ENCODE measurements around the gene LRRC1.

LRRC1 gene

DNA sequence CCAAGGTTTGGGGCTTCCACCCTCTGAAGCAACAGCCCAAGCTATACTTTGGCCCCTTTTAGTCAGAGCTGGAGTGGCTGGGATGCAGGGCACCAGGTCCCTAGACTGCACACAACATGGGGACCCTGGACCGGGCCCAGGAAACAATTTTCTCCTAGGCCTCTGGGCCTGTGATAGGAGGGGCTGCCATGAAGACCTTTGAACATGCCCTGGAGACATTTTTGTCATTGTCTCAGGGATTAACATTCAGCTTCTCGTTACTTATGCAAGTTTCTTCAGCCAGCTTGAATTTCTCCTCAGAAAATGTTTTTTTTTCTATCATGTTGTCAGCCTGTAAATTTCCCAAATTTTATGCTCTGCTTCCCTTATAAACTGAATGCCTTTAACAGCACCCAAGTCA, 82.3 kb downstream of the LRRC1 start:
- ChIA-PET POLR2A (no interaction called here), CTCF (no interaction called here)
- no peak for TF ChIP-seq SP3 (tag by site-specific recombination; IDR thresholded peaks at IDR 0.05)
- TF ChIP-seq ZNF707 (tag by site-specific recombination; IDR thresholded peaks at IDR 0.05) = no peak
- TF ChIP-seq, protein P1, sequence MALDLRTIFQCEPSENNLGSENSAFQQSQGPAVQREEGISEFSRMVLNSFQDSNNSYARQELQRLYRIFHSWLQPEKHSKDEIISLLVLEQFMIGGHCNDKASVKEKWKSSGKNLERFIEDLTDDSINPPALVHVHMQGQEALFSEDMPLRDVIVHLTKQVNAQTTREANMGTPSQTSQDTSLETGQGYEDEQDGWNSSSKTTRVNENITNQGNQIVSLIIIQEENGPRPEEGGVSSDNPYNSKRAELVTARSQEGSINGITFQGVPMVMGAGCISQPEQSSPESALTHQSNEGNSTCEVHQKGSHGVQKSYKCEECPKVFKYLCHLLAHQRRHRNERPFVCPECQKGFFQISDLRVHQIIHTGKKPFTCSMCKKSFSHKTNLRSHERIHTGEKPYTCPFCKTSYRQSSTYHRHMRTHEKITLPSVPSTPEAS (tag by site-specific recombination; IDR thresholded peaks at IDR 0.05) = no peak
- TF ChIP-seq ZNF423 (tag by site-specific recombination; IDR thresholded peaks at IDR 0.05) = no peak
- no peak for TF ChIP-seq ZNF214 (tag by site-specific recombination; IDR thresholded peaks at IDR 0.05; ENCODE audit: borderline replicate concordance)
- no peak for TF ChIP-seq ZBTB17 (tag by site-specific recombination; IDR thresholded peaks at IDR 0.05)
- TF ChIP-seq ZXDB (tag by site-specific recombination; IDR thresholded peaks at IDR 0.05) = no peak
- no peak for TF ChIP-seq BCL11A (tag by site-specific recombination; IDR thresholded peaks at IDR 0.05; ENCODE audit: low read depth)
- TF ChIP-seq ZNF530 (tag by site-specific recombination; IDR thresholded peaks at IDR 0.05; ENCODE audit: low read depth) = no peak
- no peak for TF ChIP-seq ZNF404 (tag by site-specific recombination; IDR thresholded peaks at IDR 0.05)
- no peak for TF ChIP-seq ZNF792 (tag by site-specific recombination; IDR thresholded peaks at IDR 0.05)
- TF ChIP-seq ZNF16 (tag by site-specific recombination; IDR thresholded peaks at IDR 0.05; ENCODE audit: low read depth) = no peak
- no peak for TF ChIP-seq ZNF175 (tag by site-specific recombination; IDR thresholded peaks at IDR 0.05)
- TF ChIP-seq ZNF311 (tag by site-specific recombination; IDR thresholded peaks at IDR 0.05; ENCODE audit: borderline replicate concordance) = no peak
- TF ChIP-seq ZNF19 (tag by site-specific recombination; IDR thresholded peaks at IDR 0.05; ENCODE audit: low read depth) = no peak
- TF ChIP-seq ZNF571 (tag by site-specific recombination; IDR thresholded peaks at IDR 0.05) = no peak
- TF ChIP-seq, protein P2, sequence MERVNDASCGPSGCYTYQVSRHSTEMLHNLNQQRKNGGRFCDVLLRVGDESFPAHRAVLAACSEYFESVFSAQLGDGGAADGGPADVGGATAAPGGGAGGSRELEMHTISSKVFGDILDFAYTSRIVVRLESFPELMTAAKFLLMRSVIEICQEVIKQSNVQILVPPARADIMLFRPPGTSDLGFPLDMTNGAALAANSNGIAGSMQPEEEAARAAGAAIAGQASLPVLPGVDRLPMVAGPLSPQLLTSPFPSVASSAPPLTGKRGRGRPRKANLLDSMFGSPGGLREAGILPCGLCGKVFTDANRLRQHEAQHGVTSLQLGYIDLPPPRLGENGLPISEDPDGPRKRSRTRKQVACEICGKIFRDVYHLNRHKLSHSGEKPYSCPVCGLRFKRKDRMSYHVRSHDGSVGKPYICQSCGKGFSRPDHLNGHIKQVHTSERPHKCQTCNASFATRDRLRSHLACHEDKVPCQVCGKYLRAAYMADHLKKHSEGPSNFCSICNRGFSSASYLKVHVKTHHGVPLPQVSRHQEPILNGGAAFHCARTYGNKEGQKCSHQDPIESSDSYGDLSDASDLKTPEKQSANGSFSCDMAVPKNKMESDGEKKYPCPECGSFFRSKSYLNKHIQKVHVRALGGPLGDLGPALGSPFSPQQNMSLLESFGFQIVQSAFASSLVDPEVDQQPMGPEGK (tag by site-specific recombination; IDR thresholded peaks at IDR 0.05) = no peak
- no peaks in the 10 kb centered on the region; a peak in 1 of 3 replicates for H3K36me3 ChIP-seq (ENCODE audit: control insufficient read depth in 2 of 2, insufficient read depth in 1 of 2, low read length in 2 of 2)
- H3K27ac ChIP-seq (ENCODE audit: extremely low read depth, low read depth, low read length) = no peak overlapping the region
- no peak overlapping the region for H3K4me3 ChIP-seq (ENCODE audit: low read depth, low read length)
- no peaks in the 10 kb centered on the region for H3K4me1 ChIP-seq (ENCODE audit: control insufficient read depth, insufficient read depth, low read length)
- H3K9me3 ChIP-seq (ENCODE audit: control insufficient read depth, insufficient read depth, low read depth, low read length) = no peaks in the 10 kb centered on the region

DNA sequence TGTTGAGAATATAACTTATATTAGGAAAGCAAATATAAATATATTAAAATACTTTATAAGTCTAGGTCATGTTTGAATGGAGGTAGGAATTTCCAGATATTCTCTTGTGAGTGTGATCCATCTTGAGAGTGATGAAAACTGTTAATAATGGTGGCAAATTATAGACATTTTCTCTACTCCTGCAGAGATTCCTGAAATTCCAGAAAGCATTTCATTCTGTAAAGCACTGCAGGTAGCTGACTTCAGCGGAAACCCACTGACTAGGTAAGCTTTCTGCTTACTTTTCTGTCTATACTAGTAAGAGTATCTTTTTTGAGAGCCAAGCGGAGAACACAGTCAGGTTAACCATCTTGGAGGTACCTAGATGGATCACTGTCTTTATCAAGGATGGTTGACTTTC, 84.0 kb downstream of the LRRC1 start:
- TF ChIP-seq GLIS2 (tag by site-specific recombination; IDR thresholded peaks at IDR 0.05) (no peak), ZNF521 (tag by site-specific recombination; IDR thresholded peaks at IDR 0.05) (no peak), ZNF239 (tag by site-specific recombination; IDR thresholded peaks at IDR 0.05) (no peak), ZNF585B (tag by site-specific recombination; IDR thresholded peaks at IDR 0.05) (no peak), WT1 (tag by site-specific recombination; IDR thresholded peaks at IDR 0.05) (no peak), ZNF292 (tag by site-specific recombination; IDR thresholded peaks at IDR 0.05; ENCODE audit: borderline replicate concordance, low read depth) (no peak), ZNF138 (tag by site-specific recombination; IDR thresholded peaks at IDR 0.05; ENCODE audit: borderline replicate concordance) (no peak), ZIC2 (tag by site-specific recombination; IDR thresholded peaks at IDR 0.05) (no peak), ZNF112 (tag by site-specific recombination; IDR thresholded peaks at IDR 0.05) (no peak)
- CTCF ChIA-PET = no interaction called here
- POLR2A ChIA-PET = no interaction called here
- no peaks in the 10 kb centered on the region for H3K9me3 ChIP-seq (ENCODE audit: control insufficient read depth, insufficient read depth, low read depth, low read length)
- no peaks in the 10 kb centered on the region for H3K4me1 ChIP-seq (ENCODE audit: control insufficient read depth, insufficient read depth, low read length)
- H3K27ac ChIP-seq (ENCODE audit: extremely low read depth, low read depth, low read length) = no peak overlapping the region
- H3K36me3 ChIP-seq (ENCODE audit: control insufficient read depth in 2 of 2, insufficient read depth in 1 of 2, low read length in 2 of 2) = no peaks in the 10 kb centered on the region
- H3K4me3 ChIP-seq (ENCODE audit: low read depth, low read length) = no peak overlapping the region

Measured in HEK293 (cell line).